ENCODE data around the gene KLK15.

Gene KLK15

GRCh38 chr19:50780753-50781435 is 52.5 kb downstream of the KLK15 start:
- no peak for DNase-seq (ENCODE audit: low read depth)
- H3K4me3 ChIP-seq (ENCODE audit: low read length) = no peak overlapping the region
- no peak for TF ChIP-seq CTCF (conservative IDR thresholded peaks at IDR 0.05; ENCODE audit: low read depth, low read length)

GRCh38 chr19:50779504-50780457 is 53.6 kb downstream of the KLK15 start:
- DNase-seq (ENCODE audit: low read depth) = no peak
- TF ChIP-seq CTCF (conservative IDR thresholded peaks at IDR 0.05; ENCODE audit: low read depth, low read length) = no peak
- H3K4me3 ChIP-seq (ENCODE audit: low read length) = no peak overlapping the region

GRCh38 chr19:50778906-50779430 is 54.4 kb downstream of the KLK15 start:
- TF ChIP-seq CTCF (conservative IDR thresholded peaks at IDR 0.05; ENCODE audit: low read depth, low read length) = no peak
- DNase-seq (ENCODE audit: low read depth) = no peak
- no peak overlapping the region for H3K4me3 ChIP-seq (ENCODE audit: low read length)

DNA sequence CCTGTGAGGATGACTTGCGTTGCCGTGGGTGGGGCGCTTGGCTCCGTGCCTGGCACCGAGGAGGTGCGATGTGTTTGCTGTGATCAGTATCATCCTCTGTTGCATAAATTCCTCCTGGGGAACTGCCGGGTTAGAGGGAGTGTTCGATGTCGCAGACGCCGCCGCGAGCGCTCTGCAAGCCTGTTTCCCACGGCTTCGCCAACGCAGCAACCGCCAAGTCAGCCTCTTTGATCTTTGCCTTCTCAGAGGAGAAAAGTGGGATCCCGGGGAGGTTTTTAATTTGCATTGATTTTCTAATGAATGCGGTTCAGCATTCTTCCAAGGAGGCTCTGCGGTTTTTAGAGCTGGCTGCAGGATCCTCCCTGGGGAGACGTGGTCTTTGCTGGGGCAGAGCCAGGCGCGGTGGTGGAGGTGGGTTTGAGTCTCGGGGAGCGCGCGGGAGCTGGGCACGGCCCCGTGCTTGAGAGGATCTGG is 55.5 kb downstream of the KLK15 start:
- no peak overlapping the region for H3K4me3 ChIP-seq (ENCODE audit: low read length)
- no peak for DNase-seq (ENCODE audit: low read depth)
- TF ChIP-seq CTCF (conservative IDR thresholded peaks at IDR 0.05; ENCODE audit: low read depth, low read length) = no peak

DNA sequence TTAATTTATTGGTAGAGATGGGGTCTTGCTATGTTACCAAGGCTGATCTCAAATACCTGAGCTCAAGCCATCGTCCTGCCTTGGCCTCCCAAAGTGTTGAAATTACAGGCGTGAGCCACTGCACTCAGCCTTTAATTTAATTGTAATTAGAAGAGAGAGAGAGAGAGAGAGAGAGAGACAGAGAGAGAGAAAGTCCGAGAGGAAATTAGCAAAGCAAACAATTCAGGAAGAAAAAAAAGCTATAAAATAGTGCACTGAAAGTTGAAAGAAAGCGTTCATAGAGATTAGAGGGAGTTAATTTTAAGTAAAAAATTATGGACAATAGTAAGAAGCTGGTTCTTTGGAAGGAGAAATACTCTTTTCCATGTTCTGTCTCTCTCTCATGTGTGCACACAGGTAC is 56.1 kb downstream of the KLK15 start:
- H3K4me3 ChIP-seq (ENCODE audit: low read length) = no peak overlapping the region
- no peak for TF ChIP-seq CTCF (conservative IDR thresholded peaks at IDR 0.05; ENCODE audit: low read depth, low read length)
- no peak for DNase-seq (ENCODE audit: low read depth)

GRCh38 chr19:50776131-50776530 is 57.2 kb downstream of the KLK15 start:
- DNase-seq (ENCODE audit: low read depth) = no peak
- H3K4me3 ChIP-seq (ENCODE audit: low read length) = no peak overlapping the region
- no peak for TF ChIP-seq CTCF (conservative IDR thresholded peaks at IDR 0.05; ENCODE audit: low read depth, low read length)
